Measurements from ENCODE around the gene VWA1.
"Not testable (repeated sequence)": the region's sequence is repeated elsewhere in the genome, so short reads cannot be mapped to it uniquely, and the experiment has no call there.

VWA1 gene

GRCh38 chr1:1425426-1425752 lies 10.1 kb upstream of the VWA1 start:
- no peak for DNase-seq

- no peak for DNase-seq
These were observed 9.6 kb upstream of the VWA1 start for GRCh38 chr1:1425753-1426495.

GRCh38 chr1:1426496-1427105 lies 8.9 kb upstream of the VWA1 start:
- DNase-seq: no peak

- DNase-seq: no peak
These were observed 8.2 kb upstream of the VWA1 start for GRCh38 chr1:1427106-1427819.

GRCh38 chr1:1427820-1428148 lies 7.7 kb upstream of the VWA1 start:
- DNase-seq: no peak

- DNase-seq: no peak
These were observed 7.3 kb upstream of the VWA1 start for GRCh38 chr1:1428174-1428573.

- DNase-seq: not testable (repeated sequence)
These were observed 6.5 kb upstream of the VWA1 start for GRCh38 chr1:1428967-1429366.

GRCh38 chr1:1429671-1430073 lies 5.8 kb upstream of the VWA1 start:
- no peak for DNase-seq

GRCh38 chr1:1430114-1430982 lies 5.1 kb upstream of the VWA1 start:
- peak; percentile 52 for DNase-seq

- no peak for DNase-seq
These were observed 4.3 kb upstream of the VWA1 start for GRCh38 chr1:1430992-1431844.

- no peak for DNase-seq
These were observed 3.6 kb upstream of the VWA1 start for GRCh38 chr1:1431845-1432273.

- DNase-seq: no peak
These were observed 3.1 kb upstream of the VWA1 start for GRCh38 chr1:1432274-1432950.

GRCh38 chr1:1432951-1433803 lies 2.3 kb upstream of the VWA1 start:
- no peak for DNase-seq

- peak; percentile 76 for DNase-seq
These were observed 1.7 kb upstream of the VWA1 start for GRCh38 chr1:1433804-1434130.

- peak; percentile 45 for DNase-seq
These were observed 1.2 kb upstream of the VWA1 start for GRCh38 chr1:1434131-1434823.

GRCh38 chr1:1434824-1435105 lies 725 bp upstream of the VWA1 start:
- no peak for DNase-seq

GRCh38 chr1:1435911-1436629 lies 580 bp downstream of the VWA1 start:
- no peak for DNase-seq

GRCh38 chr1:1436630-1437032 lies 1.1 kb downstream of the VWA1 start:
- DNase-seq: no peak

- DNase-seq: no peak
These were observed 1.8 kb downstream of the VWA1 start for GRCh38 chr1:1437033-1437903.
